GM18498 (cell line): ENCODE measurements around the gene ACMSD.

ENCODE experiments used
- ATAC-seq: cut with Tn5 transposase; IDR thresholded peaks from one replicate; pipeline ENCODE4 v1.9.1; 2021; ENCODE audit warnings: mild to moderate bottlenecking, moderate library complexity; ENCODE audit not compliant: unreplicated experiment

Gene ACMSD

GRCh38 chr2:134943540-134943939 lies 105.1 kb downstream of the ACMSD start:
- peak; percentile 78 for ATAC-seq

DNA sequence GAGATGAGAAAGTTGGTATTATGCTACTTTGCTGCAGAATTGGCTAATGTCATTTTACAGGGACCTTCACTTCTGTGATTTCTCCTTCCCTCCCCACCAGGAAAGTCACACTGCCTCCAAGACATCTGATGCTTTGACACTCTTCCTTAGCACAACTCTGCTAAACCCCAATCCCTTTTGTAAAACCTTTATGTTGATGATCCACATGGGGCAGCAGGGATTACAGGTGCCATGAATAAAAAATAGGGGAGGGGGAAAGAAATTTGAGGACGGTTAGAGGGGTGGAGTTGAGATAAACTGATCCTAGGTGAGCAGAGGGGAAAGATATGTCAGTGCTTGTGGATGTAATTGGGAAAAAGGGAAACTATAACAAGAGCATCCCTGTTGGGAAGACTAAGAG lies 106.6 kb downstream of the ACMSD start:
- no peak for ATAC-seq

- no peak for ATAC-seq
These were observed 107.7 kb downstream of the ACMSD start for GRCh38 chr2:134946073-134946472.

- no peak for ATAC-seq
These were observed 111.7 kb downstream of the ACMSD start for GRCh38 chr2:134949981-134950708.

GRCh38 chr2:134950886-134951285 lies 112.5 kb downstream of the ACMSD start:
- no peak for ATAC-seq
